T-helper 1 cell (primary cell): ENCODE results near the gene DYRK2.

Experiments
- DNase-seq, 5 donors: peaks; one replicate each; pipeline ENCODE4 v3.0.0-alpha.2; 2012 to 2020

Gene DYRK2

GRCh38 chr12:67705394-67706370, 57.1 kb downstream of the DYRK2 start:
- no peak for DNase-seq

- no peak for DNase-seq
Measured at GRCh38 chr12:67709367-67709954, 60.9 kb downstream of the DYRK2 start.

GRCh38 chr12:67710582-67710981, 62.0 kb downstream of the DYRK2 start:
- no peak for DNase-seq

GRCh38 chr12:67712011-67712410, 63.5 kb downstream of the DYRK2 start:
- DNase-seq: no peak

GRCh38 chr12:67714648-67715047, 66.1 kb downstream of the DYRK2 start:
- no peak for DNase-seq
